Activated CD8-positive, alpha-beta T cell treated with anti-CD3 and anti-CD28 coated beads for 36 hours (primary cell): ENCODE data around the gene NUAK2. TPM values are rescaled to one million over a fixed set of nuclear protein-coding genes. Genes with fewer than 3 reads are reported as not detected.

Source experiments
- ATAC-seq: fragments of 200-7000 bp; cut with Tn5 transposase; one replicate; pipeline ENCODE4 v1.10.0; 2021; ENCODE audit warnings: mild to moderate bottlenecking, moderate library complexity
- CTCF ChIA-PET: fragments of 350-600 bp; sonication (Branson Sonifier 250); formaldehyde crosslinking; loops from one replicate; lab custom pipeline; 2021; ENCODE audit warnings: antibody characterized with exemption; lab: Charles Lee
- POLR2A ChIA-PET: fragments of 350-600 bp; sonication (Branson Sonifier 250); formaldehyde crosslinking; loops from one replicate; lab custom pipeline; 2021; ENCODE audit warnings: antibody characterized with exemption; lab: Charles Lee
- DNase-seq: peaks from one replicate; pipeline ENCODE4 v3.0.0-alpha.2; 2020
- H3K27ac Mint-ChIP-seq: one replicate; pipeline ENCODE4 v1.8.0; 2021; ENCODE audit warnings: mild to moderate bottlenecking, mixed read lengths
- H3K27me3 Mint-ChIP-seq: one replicate; pipeline ENCODE4 v1.8.0; 2021; ENCODE audit warnings: mixed read lengths
- H3K36me3 Mint-ChIP-seq: one replicate; pipeline ENCODE4 v1.8.0; 2021; ENCODE audit warnings: low read depth, mixed read lengths
- H3K4me1 Mint-ChIP-seq: one replicate; pipeline ENCODE4 v1.8.0; 2021; ENCODE audit warnings: low read depth, mixed read lengths
- H3K4me3 Mint-ChIP-seq: one replicate; pipeline ENCODE4 v1.8.0; 2021; ENCODE audit warnings: mild to moderate bottlenecking, moderate library complexity, mixed read lengths
- H3K9me3 Mint-ChIP-seq: one replicate; pipeline ENCODE4 v1.8.0; 2021; ENCODE audit warnings: mixed read lengths
- CTCF ChIP-seq: fragments of 200-600 bp; IDR thresholded peaks from one replicate; pipeline ENCODE4 v1.8.0; 2022; ENCODE audit warnings: antibody characterized with exemption, mild to moderate bottlenecking
- intact Hi-C: fragments of 100-400 bp; cut with micrococcal nuclease; formaldehyde crosslinking; loops from one replicate; pipeline ENCODE4 v1.10.0; 2022
- total RNA-seq, 2 experiments: library from RNA; stranded (reverse); gene quantifications; one replicate each; pipeline ENCODE4 v1.2.3, GENCODE V29; 2021

Gene NUAK2
- total RNA-seq, 2 experiments from 2014 or later = 1.9 TPM

GRCh38 chr1:205357567-205357966 lies 36.0 kb upstream of the NUAK2 start:
- no peak for DNase-seq
- H3K27ac Mint-ChIP-seq = no peak overlapping the region
- no peaks in the 10 kb centered on the region for H3K36me3 Mint-ChIP-seq
- H3K4me1 Mint-ChIP-seq = no peaks in the 10 kb centered on the region
- CTCF ChIA-PET = interaction anchor here (1.1 kb wide), 1 partner anchor 167 kb away, joined by 3 read pairs; no protein-coding TSS in a partner anchor
- no peak for ATAC-seq
- no peak overlapping the region for H3K4me3 Mint-ChIP-seq
- intact Hi-C loops = no loop called here
- POLR2A ChIA-PET = no interaction called here
- H3K27me3 Mint-ChIP-seq = peaks cover 4% of the 10 kb centered on the region
- H3K9me3 Mint-ChIP-seq = no peaks in the 10 kb centered on the region
- no peak for TF ChIP-seq CTCF

GRCh38 chr1:205356440-205357139 lies 35.0 kb upstream of the NUAK2 start, which contains the start of gene KLHDC8A:
KLHDC8A (minus strand) TSS chr1:205356922; CDS start chr1:205343604, 13,318 bp downstream.
- no peak within 1 kb of the TSS for H3K27ac Mint-ChIP-seq
- no peaks in the 10 kb centered on the region for H3K4me1 Mint-ChIP-seq
- no peaks in the 10 kb centered on the region for H3K36me3 Mint-ChIP-seq
- no peak for ATAC-seq
- ChIA-PET POLR2A (no interaction called here), CTCF (interaction anchor here (0.5 to 5.0 kb wide), 7 partner anchors 8 to 167 kb away, joined by 3 to 121 read pairs (median 30); no protein-coding TSS in a partner anchor)
- no peak for TF ChIP-seq CTCF
- no peak for DNase-seq
- intact Hi-C loops = no loop called here
- no peak within 1 kb of the TSS for H3K4me3 Mint-ChIP-seq
- H3K9me3 Mint-ChIP-seq = no peaks in the 10 kb centered on the region
- peaks cover 4% of the 10 kb centered on the region for H3K27me3 Mint-ChIP-seq

DNA sequence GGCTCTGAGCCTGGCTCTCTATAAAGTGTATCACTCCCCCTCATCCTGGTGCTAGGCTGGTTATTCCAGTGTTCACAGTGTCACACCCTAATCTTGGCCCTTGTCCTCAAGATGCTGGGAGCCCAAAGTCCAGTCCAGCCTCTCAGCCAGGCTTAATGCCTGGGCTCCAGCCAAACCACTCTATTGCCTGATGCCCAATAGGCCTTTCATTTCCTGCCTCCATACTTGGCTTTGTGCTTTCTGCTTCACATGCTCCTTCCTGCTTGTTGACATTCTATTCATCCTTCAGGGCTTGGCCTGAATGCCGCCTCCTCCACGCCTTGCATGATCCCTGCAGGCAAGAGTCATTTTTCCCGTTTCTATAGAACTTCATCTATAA lies 33.5 kb upstream of the NUAK2 start:
- no peak overlapping the region for H3K27ac Mint-ChIP-seq
- ChIA-PET CTCF (interaction anchor here (0.7 to 5.0 kb wide), 27 partner anchors 8 to 277 kb away, joined by 3 to 121 read pairs (median 10); partner anchors contain the start of gene ELK4), POLR2A (no interaction called here)
- no peaks in the 10 kb centered on the region for H3K9me3 Mint-ChIP-seq
- H3K27me3 Mint-ChIP-seq = peaks cover 4% of the 10 kb centered on the region
- no peak overlapping the region for H3K4me3 Mint-ChIP-seq
- intact Hi-C loops = no loop called here
- ATAC-seq (no peak), DNase-seq (no peak)
- H3K4me1 Mint-ChIP-seq = no peaks in the 10 kb centered on the region
- no peak for TF ChIP-seq CTCF
- no peaks in the 10 kb centered on the region for H3K36me3 Mint-ChIP-seq

DNA sequence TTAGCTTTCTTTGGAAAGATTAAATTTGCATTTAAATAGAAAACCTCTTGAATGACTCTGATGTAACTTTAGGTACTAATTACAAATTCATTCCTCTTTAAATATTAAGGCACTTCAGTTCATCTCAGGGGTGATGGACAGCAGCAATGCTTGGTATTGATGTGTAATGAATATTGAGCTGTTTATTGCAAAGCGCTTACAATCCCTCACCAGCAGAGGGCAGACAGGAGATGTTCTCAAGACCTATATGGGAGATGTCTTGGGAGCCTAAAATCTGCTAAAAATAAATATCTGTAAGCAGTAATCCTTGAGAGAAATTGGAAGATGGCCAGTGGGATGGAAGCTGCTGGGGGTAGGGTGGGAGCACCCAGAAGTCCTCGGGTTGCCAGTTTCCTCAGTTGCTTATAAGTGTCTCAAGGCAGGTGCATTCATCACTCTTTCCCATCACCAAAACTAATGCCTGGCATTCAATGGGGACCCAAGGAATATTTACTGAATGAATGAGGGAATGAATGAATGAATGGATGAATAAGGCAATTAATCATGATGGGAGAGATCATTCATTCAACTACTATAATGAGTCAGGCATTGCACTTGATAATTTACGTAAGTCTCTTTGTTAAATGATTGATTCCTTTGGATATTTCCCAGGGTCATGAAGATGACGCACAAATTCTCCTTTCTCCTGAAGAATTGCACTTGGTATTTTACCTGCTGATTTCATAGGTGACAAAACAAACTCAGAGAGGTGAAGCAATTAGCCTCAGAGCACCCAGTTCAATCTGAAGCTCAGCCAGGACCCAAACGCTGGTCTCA lies 32.9 kb upstream of the NUAK2 start:
- CTCF ChIA-PET = interaction anchor here (0.6 to 5.0 kb wide), 60 partner anchors 8 to 361 kb away, joined by 3 to 121 read pairs (median 4); partner anchors contain the start of genes BLACAT1, ELK4, LEMD1 and NUAK2
- DNase-seq = peak; percentile 82
- POLR2A ChIA-PET = interaction anchor here (1.4 kb wide), 1 partner anchor 169 kb away, joined by 6 read pairs; no protein-coding TSS in a partner anchor
- ATAC-seq = peak; percentile 82
- intact Hi-C loops = loop anchor here (1.0 to 5.0 kb wide), 2 partner anchors 132 to 168 kb away; no protein-coding TSS in a partner anchor
- Mint-ChIP-seq H3K36me3 (no peaks in the 10 kb centered on the region), H3K27ac (no peak overlapping the region), H3K4me3 (no peak overlapping the region), H3K9me3 (no peaks in the 10 kb centered on the region), H3K4me1 (no peaks in the 10 kb centered on the region), H3K27me3 (peaks cover 2% of the 10 kb centered on the region)
- peak; percentile 88 for TF ChIP-seq CTCF
